NCI-H2081 treated with DMSO at 0.1 percent for 48 hours (cell line): ENCODE measurements around the gene RGS6.

Source experiments
- DNase-seq: peaks from one replicate; lab custom pipeline; 2025; lab: John Stamatoyannopoulos, UW

Gene RGS6

DNA sequence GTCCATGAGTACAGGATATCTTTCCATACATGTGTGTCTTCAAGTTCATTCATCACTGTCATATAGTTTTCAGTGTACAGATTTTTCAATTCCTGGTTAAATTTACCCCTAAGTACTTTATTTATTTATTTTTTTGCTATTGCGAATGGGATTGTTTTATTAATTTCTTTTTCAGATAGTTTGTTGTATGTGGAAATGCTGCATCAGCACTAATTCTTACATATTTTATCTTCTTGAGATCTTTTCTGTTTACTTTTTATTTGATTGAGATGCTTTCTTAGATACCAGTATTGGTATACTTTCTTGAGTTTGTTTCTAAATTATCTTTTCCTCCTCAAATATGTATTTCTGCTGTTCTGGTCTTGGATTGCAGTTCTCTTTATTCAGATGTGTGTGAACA is 148.9 kb downstream of the RGS6 start:
- no peak for DNase-seq

DNA sequence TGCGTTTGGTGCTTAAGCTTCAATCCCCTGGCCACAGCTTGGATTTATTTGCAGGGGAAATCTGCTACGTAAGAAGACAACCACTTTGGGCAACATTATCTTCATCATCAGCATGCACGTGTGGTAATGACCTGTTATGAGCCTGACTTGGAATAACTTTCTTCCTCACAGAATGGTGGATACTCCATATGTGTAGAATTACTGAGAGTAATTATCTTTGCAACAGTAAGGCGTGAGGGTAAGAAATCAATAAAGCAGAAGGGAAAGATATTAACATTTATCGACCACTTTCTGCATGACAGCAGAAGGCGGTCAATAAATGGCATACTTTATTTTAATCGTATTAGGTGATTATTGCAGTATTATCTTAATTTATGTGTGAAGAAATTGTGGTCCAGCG is 152.7 kb downstream of the RGS6 start:
- no peak for DNase-seq

DNA sequence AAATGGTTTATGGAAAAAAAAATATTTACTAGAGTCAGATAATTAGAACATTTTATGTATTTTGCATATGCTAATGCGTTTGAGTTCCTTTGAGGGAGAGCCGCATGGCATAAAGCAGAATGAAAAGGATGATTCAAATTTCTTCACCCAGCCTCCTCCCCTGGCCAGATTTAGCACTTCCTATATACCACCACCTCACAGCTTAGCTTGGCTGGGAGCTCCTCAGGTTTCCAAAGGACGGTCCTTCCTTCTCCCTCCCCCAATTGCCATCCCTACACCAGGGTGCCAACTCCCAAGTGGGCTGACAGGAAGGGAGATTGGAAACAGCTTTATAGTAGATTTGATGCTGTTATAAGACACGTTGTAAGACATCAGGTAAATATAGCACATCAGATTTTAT is 157.4 kb downstream of the RGS6 start:
- DNase-seq, result no peak

DNA sequence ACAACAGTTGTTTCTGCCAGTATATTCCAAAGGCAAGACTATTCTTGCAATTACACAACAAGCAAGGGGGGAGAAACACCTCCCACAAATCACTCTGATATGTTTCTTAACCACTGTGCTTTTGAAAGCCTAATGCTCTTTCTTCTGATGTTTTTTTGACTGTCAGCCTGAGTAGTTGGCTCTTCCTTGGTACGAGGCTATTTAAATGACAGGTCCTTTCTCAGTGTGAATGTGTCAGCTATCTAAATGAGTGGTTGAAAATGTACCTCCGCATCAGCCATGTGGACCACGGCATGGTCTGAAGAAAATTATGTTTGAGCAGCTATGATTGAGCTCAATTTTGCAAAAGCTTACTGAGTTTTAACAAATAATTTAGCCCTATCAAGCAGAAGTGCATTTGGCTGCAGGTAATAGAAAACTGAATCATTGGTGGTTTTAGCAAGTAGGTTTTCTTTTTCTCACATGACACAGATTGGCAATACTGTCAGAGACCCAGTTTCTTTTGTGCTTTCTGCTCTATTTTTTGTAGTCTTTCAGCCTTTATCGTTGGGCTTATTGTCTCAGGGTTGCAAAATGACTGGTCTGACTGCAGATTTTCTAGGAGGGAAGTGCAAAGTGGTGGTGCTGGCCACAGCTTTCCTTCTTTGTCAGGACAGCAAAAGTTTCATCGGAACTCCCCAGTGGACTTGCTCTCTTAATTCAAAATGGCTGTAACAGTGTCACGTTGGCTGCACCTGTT is 162.8 kb downstream of the RGS6 start:
- no peak for DNase-seq

DNA sequence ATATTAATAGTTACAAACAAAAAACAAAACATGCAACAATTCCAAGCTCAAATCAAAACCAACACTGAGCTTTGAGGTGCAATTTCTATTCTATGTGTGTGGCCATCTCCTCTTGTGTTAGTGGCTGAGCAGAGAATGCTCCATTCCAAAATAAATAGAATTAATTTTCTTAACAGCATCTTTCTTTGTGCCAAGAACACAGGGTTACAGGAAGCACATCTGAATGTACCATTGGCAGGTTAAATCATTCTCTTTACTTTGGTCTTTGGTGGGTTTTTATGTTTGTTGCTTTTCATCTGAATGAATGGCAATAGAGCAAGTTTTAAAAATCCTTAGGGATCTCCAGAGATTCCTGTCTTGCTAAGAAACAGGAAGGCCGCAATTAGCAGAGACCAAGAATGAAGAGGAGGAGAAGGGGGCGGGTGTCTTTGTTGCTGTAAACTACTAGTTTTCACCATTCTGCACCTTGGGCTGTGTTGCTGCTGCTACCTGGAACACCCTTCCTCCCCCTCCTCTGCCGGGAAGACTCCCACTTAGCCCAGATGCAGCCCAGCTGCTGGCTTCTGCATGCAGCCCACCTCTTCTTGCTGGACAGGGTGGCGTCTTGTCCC is 165.0 kb downstream of the RGS6 start:
- no peak for DNase-seq

DNA sequence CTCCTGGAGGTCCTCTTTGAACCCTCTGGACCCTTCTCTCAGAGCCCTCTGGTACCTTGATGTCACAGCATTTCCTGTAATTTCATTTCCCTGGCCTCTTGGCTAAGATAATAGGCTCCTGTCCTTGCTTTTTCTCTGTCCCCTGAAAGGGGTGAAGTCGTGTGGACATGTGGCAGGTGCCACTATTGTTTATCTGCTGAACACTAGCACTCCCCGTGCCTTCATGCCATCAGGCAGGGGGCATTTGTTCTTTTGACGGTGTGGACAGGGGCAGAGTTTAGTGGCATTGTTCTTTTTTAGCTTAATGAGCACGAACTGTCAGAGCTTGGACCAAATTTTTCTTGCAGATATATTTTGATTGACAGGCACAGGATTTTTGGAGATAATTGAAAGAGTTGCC is 166.0 kb downstream of the RGS6 start:
- no peak for DNase-seq

DNA sequence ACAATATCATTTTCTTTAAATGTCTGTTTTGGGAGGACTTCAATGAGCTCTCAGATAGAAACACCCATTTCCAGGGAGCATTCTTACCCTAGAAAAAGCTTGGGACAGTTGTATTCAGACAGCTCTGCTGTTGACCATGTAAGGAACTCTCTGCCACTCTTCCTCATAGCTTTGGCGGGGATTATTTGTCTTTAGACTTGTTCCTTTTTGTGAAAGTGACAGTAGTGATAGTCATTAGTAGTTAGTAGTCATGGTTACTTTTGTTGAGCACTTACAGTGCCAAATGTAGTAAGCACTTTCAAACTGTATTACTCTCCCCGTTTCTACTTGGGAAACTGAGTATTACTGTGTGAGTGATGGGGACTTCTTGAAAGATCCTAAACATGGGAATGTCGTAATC is 167.3 kb downstream of the RGS6 start:
- DNase-seq, result no peak

DNA sequence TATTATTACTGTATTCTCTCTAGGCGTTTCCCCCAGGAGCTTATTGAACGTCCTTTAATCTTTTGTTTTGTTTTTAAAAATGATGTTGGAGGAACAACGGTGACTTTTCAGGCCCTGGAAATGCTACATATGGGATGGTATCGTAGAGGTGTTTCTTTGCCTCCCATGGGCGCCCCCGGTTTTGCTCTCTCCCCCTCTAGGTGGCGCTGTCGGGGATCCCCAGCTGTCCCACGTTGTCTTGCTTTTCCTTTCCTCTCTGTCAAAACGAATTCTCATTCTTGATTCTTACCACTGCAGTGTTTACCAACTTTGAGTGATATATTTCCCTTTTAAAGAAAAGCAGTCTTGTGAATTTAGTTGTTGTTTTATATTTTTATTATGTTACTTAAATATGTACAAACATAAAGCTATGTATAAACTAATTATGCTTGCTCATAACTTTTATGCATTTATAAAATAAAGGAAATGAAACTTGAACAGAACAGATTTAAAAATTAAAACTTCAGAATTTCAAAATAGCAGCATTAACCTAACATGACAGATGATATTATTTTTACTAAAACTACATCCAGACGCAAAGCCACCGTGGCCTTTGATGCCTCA is 171.9 kb downstream of the RGS6 start:
- no peak for DNase-seq

DNA sequence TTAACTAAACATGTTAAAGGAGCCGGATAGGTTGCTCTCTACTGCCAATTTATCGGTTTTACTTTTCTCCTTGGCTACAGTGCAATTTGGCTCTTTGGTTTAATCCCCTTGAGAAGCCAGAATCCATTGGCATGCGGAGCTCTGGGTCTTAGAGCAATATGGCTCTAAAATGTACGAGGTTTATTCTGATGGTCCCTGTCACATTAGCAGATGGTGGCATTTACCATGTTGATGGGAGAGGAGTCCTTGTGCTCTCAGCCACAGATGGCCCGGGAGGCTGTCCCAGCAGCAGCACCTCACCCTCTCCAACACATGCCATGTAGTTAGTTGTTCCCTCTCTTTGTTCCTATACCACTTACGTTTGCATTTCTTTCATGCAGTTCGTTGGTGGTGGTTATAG is 179.7 kb downstream of the RGS6 start:
- DNase-seq, result no peak

DNA sequence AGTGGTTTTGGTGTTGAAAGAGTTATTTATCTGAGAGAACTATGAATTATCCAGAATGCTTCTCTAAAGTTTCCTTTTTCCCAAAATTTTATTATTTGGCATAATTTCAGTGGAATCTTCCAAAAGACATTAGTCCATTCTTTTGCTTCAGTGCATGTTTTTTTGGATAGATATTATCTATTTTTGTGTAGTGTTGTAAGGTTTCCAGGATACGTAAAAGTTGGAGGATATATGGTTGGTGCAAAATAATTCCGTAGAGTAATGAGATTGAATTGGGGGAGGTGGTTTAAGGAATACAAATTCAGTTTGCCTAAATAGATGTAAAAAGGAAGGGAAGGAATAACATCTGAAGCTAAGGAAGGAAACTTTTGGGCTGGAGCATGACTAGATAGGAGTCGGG is 186.6 kb downstream of the RGS6 start:
- no peak for DNase-seq

DNA sequence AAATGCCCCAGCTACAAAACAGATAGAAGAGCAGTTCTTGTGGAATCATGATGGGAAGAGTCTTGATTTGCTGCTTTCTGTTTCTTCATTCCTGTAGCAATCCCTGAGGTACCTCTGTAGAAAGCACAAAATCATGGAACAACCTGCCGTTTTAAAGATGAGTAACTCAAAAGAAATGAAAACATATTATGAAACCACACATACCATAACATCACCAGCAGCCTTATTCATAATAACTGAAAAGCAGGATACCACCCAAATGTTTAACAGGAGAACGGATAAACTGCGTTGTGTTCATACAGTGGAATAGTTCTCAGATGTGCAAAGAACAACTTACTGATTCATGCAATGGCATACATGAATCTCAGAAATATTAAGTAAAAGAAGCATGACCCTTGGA is 188.1 kb downstream of the RGS6 start:
- DNase-seq, result no peak

DNA sequence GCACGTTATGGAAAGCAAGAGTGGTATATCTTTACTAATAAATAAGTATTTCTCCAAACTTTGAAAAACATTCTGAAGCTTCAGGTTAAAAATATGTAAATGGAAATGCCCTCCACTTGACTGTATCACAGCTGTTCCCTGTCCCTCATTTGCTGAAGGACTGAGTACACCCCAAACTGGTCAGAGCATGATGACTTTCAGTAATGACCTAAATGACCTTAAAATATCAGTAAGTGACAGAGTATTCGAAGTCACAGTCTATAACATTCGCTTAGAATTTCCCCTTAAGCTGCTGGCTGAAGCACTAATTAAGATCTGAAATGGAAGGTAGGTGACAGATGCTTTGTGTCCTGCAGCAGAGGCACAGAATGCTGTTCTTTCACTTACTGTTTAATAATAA is 191.5 kb downstream of the RGS6 start:
- no peak for DNase-seq

DNA sequence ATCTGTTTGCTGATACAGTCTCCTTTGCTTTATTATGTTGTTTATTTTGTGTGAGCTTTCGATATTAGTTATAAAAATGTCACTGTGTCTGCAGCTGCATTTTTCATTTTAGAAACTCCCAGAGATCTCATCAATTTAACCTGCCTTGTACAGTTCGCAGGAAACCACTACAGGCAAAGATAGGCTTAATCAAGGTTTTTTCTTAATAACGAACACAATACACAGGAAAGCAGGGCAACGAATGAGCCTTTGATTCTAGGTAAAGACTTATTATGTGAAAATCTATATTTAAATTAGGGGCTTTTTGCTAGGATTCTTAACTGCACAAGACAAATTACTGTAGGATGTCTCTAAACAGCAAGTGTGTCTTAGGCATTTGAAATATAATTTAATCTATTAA is 191.9 kb downstream of the RGS6 start:
- no peak for DNase-seq

DNA sequence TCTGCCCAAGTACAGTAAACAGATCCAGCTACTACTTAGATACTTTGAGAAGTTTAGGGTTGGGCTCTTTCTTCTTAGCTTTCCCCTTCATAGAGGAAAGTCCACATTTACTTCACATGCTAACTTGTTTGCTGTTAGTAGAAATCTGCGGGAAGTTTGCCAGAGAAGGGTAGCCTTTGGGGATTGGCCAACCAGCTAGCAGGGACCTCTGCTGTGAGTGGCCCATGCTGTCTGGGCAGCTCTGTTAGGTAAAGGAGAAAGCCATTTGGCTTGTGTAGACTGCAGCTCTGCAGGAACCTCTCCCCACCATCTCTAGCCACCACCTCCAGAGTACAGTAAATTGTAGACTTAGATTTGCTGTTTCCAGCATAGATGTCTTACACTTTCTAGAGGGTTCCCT is 193.9 kb downstream of the RGS6 start:
- DNase-seq, result no peak

DNA sequence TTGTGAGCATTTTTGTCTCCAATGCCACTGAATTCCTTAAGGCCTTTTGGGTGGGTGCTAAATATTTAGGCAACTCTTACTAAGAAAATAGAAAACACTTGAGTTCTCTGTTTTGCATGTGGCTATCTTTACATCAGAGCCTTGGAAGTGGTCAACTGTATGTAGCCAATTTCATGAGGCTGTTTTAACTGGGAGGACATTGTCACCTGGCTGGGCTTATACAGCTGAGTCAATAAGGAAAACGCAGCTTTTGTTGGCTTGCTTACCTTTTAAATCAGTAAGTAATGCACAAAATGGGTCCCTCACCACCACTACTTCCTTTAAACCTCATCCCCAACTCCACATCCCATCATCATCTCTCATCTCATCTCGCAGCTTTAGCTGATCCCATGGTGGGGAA is 194.3 kb downstream of the RGS6 start:
- no peak for DNase-seq

DNA sequence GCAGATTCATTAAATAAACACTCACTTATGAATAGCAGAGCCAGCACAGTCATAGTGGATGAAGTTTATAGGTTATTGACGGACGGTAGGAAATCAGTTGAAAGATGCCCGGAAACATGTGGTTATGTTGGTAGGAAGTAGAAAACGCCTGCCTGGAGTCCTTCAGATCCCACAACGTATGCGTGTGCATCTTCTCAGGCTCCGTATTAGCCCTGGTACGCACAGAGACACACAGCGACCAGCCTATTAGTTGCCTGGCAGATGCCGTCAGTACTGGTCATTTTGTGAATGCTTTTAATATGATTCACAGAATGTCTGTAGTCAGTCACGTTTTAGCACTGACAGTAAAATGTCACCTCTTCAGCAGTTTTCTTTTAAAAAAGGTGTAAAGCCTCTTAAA is 196.4 kb downstream of the RGS6 start:
- no peak for DNase-seq

DNA sequence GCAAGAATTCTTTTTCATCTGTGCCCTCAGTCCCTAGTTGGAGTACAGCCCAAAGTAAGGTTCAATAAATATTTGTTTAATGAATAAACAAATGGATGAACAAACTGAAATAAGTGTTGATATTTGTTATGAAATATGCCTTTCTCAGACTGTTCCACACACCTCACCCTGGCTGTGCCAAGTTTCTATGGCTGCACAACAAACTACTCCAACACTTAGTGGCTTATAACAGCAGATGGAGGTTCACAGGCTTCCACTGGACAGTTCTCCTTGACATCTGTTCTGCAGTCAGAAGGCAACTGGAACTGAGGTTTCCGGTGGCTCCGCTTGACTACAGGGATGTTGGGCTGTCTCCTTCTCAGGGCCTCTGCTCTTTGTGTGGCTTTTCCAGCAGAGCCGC is 197.1 kb downstream of the RGS6 start:
- no peak for DNase-seq

DNA sequence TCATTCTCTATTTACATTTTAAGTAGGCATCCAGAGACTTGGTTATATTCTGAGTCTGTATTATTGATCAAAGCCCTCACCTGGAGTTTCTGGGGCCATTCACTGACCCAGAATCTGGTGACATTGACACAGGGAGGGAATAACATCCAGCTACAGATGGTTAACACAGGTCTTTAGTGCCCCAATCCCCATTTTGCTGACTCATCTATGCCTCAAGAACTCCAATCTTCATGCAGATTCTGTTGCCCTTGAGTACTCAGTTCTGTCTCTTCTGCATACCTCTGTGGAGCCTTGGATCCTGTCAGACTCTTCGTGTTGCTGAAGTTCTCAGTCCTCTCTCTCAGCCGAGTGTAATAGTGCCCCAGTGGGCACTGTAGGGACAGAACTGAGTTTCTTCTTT is 208.9 kb downstream of the RGS6 start:
- no peak for DNase-seq

DNA sequence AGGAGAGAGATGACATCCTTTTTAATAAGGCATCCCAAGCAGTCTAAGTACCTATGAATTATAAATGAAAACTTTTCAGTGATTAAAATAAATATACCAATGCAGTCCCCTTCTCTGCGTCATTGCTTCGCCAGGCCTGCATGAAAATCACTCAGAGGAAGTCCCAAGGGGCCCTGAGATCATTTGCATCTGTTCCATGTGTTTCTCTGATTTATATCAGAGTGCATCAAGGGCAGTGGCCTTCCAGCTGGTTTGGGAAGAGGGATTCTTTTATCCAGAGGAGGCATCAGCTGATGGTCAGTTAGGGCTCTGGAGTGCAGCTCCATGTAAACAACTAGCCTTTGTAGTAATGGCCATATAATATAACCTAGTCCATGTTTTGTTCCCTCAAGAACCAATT is 210.1 kb downstream of the RGS6 start:
- DNase-seq, result no peak

DNA sequence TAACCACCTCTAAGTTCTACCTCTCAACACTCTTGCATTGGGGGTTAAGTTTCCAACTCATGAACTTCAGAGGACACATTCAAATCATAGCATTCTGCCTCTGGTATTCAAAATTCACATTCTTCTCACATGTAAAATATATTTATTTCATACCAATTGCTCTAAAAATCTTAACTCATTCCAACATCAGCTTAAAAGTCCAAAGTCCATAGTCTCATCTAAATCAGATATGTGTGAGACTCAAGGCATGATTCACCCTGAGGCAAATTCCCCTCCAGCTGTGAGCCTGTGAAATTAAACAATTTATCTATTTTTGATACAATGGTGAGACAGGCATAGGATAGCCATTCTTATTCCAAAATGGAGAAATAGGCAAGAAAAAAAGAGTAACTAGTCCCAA is 214.0 kb downstream of the RGS6 start:
- no peak for DNase-seq

DNA sequence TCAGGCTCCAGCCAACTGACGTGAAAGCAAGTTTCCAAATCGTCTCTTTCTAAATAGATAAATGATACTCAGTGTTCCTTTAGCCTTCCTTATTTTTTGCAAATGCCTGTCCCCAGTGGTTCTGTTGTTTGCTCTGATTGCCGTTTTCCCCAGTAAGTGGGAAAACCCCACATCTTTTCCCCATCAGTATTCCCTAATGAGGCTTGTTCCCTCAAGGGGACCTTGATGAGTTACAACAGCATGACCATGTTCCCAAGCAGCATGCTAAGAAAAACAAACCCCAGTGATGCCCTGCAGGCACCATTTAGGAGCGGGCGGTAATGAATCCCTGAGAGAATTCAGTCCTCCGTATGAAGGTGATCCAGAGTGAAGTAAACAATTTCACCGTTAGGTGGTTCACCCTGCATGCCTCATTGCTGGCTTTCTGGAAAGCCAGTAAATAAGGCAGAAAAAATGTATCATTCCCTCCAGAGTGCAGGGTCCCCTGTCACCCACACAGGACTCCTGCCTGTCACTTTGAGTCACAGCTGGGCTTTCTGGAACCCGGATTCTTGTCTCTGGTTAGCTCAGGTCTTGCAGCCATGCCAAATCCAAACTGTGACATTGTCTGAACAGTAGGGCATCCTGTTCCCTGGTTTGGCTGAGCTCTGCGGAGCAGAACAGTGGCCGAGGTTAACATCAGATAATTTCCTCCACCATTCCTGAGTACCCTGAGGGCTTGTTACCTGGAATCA is 222.6 kb downstream of the RGS6 start:
- no peak for DNase-seq

DNA sequence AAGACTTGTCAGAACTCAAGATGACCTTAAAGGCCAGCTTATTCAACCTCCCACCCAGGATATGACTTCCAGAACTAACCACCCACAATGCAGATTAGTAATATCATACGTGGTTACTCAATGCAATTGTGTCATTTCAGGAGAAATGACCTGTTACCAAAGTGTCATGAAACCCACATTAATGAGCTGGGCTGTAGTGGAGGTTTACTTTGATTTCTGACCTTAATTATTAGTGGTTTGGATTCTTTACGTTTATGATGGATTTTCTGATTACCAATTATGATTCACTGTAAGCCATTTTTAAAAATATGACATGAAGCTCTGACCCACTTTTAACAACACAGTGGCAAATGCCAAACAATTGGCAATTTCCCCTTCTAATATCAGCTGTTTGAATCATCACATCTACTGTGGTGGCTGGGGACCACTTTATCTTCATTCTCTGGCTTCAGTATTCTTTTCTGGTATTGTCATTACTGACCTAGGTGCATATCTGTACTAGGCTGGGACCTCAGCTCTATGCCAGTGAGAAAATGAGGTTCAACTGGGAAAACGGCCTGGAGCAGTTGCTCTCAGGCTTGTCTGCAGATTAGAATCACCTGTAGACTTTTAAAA is 223.3 kb downstream of the RGS6 start:
- DNase-seq, result no peak
